HT-29 (cell line): Measurements from ENCODE around the gene DEPDC4. TPM values are rescaled to one million over a fixed set of nuclear protein-coding genes. Genes with fewer than 3 reads are reported as not detected.

ENCODE experiments used
- DNase-seq: peaks from one replicate; pipeline ENCODE4 v3.0.0-alpha.2; 2015; ENCODE audit warnings: low spot score
- small RNA-seq: library from RNA; depleted of rRNA; stranded (forward); fragments of <200 nt; gene quantifications from one replicate; pipeline ENCODE3, GENCODE V24; 2014
- total RNA-seq: library from RNA; depleted of rRNA; stranded (reverse); fragments of >200 nt; shearing (Covaris generic); gene quantifications from 2 replicates; pipeline ENCODE4 v1.2.3, GENCODE V29; 2014; rRNA removed

Gene DEPDC4
- total RNA-seq, 1 experiment from 2014 or later = 0.23 TPM

DNA sequence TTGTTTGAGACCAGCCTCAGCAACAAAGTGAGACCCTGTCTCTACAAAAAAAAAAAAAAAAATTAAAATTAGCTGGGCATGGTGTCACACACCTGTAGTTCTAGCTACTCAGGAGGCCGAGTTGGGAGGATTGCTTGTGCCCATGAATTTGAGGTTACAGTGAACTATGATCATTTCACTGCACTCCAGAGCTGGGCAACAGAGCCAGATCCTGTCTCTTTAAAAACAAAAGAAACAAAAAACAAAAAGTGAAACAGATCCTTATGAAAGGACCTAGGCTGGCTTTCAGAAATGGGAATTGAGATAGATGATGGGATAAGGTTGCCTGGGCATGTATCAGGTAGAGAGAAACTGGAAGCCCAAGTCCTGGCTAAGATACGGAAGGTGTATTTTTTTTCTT is 52.4 kb downstream of the DEPDC4 start:
- DNase-seq = no peak

DNA sequence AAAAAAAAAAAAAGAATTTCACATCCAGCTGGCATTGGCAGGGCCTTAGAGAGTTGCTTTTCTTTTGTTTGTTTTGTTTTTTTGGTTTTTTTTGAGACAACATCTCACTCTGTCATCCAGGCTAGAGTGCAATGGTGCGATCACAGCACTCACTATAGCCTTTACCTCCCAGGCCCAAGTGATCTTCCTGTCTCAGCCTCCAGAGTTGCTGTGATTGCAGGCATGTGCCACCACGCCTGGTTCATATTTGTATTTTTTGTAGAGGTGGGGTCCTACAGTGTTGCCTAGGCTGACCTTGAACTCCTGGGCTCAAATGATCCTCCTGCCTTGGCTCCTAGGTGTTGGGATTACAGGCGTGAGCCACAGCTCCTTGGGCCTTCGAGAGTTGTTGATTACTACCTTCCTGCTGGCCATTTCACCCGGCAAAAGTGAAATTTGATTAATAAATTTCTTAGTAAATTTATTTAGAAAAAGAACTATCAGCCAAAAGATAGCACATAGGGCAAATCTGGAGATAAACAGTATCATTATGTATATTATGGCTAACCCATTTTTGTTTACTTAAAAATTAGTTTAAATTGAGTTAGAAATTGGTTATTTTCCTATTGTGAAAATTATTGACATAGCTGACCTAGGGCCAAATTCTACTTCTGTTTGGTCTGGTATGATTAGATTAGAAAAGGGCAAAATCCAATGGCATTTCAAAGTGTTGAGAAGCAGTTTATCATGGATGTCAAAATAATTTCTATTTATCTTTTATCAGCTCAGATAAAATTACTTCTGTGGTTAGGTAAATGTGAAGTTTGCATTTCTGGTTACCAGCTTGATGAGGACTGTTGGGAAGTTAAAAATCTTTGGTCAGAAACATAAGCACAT is 53.6 kb downstream of the DEPDC4 start:
- DNase-seq = no peak

DNA sequence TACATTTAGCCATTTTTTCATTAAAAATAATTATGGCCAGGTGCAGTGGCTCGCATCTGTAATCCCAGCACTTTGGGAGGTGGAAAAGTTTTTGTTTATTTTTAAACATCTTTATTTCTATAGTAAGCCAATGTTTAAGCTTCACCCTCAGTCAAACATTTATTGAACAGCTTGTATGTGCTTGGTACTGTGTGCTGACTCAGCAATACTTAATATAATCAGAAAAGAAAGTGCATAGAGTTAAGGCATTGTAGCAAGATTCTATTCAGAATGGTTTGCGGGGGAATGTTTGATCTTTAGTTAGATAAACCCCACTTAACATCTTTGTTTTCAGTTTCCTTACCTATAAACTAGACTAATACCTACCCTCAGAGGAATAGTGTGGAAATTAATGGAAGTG is 55.2 kb downstream of the DEPDC4 start:
- DNase-seq = no peak

DNA sequence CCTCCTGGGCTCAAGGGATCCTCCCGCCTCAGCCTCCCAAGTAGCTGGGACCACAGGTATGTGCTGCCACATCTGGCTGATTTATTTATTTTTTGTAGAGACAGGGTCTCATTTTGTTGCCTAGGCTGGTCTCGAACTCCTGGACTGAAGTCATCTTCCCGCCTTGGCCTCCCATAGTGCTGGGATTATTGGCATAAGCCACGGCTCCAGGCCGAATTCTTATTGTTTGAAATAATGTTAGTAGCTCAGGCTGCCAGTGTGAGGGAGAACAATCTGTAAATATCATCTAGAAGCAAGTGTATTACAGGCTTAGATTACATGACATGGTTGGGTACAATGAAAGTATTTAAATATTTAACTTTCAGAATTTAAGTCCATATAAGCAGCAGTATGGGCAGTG is 58.0 kb downstream of the DEPDC4 start:
- no peak for DNase-seq

DNA sequence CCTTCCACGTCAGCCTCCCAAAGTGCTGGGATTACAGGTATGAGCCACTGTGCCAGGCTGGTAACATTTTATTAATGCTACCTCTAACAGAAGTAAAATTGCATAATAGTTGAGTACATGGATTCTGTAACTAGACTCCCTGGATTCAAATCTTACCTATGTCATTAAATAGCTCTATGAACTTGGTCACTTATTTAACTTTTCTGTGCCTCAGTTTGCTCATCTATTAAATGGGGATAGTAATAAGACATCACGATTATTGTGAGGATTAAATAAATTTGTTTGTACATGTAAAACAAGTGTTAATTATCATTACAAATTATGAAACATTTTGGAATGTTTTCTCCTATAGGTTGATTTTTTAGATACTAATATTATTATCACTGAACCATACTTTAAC is 59.6 kb downstream of the DEPDC4 start:
- DNase-seq = no peak

DNA sequence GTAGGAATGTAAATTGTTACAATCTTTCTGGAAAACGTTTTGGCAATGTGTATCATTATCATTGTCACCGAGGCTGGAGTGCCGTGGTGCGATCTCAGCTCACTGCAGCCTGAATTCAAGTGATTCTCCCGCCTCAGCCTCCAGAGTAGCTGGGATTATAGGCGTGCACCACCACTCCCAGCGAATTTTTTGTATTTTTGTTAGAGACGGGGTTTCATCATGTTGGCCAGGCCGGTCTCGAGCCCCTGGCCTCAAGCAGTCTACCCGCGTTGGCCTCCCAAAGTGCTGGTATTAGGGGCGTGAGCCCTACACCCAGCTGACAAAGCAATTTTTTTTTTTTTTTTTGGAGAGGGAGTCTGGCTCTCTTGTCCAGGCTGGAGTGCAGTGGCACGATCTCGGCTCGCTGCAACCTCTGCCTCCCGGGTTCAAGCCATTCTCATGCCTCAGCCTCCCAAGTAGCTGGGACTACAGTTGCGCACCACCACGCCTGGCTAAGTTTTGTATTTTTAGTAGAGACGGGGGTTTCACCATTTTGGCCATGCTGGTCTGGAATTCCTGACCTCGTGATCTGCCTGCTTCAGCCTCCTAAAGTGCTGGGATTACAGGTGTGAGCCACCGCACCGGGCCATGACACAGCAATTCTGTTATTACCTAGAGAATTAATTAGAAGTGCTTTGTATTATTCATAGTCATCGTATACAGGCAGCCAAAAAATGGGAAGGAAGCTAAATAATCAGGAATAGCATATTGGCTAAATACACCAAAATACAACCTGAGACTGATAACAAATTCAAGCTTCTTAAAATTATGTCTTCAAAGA is 65.1 kb downstream of the DEPDC4 start:
- peak; percentile 5 for DNase-seq

DNA sequence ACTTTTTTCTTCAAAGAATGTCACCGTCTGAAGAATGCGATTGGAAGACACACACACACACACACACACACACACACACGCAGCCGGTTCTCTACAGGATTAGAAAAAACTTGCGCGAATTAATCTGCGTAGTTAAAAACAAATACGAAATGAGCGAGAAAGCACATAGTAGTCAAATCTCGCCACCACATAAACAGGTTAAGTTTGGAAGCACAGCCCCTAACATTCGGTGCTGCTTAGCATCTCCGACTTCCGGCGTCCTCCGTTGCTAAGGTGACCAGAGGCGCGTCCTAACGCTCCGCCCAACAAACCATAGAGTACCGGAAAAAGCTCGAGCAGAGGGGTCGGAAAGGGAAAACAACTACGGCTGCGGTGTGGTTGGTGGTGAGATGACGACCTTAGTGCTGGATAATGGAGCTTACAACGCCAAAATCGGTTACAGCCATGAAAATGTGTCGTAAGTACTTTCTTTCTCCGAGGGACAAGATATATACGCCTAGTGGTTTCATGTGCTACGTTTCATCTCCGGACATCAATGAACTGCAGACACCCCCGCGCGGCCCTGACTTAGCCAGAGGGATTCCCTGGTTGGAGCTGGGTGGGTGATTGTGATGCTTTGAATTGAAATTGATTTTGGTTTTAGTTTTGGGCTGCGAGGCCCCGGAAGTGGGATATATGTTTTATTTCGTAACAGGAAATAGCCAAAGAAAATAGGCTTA is 66.3 kb downstream of the DEPDC4 start, which contains the start of gene ACTR6:
Gene ACTR6, plus strand, starts transcription at position 353 of the 719 bp plus-strand sequence. Its CDS starts 37 bp downstream, at position 390.
- peak; percentile 96 for DNase-seq

DNA sequence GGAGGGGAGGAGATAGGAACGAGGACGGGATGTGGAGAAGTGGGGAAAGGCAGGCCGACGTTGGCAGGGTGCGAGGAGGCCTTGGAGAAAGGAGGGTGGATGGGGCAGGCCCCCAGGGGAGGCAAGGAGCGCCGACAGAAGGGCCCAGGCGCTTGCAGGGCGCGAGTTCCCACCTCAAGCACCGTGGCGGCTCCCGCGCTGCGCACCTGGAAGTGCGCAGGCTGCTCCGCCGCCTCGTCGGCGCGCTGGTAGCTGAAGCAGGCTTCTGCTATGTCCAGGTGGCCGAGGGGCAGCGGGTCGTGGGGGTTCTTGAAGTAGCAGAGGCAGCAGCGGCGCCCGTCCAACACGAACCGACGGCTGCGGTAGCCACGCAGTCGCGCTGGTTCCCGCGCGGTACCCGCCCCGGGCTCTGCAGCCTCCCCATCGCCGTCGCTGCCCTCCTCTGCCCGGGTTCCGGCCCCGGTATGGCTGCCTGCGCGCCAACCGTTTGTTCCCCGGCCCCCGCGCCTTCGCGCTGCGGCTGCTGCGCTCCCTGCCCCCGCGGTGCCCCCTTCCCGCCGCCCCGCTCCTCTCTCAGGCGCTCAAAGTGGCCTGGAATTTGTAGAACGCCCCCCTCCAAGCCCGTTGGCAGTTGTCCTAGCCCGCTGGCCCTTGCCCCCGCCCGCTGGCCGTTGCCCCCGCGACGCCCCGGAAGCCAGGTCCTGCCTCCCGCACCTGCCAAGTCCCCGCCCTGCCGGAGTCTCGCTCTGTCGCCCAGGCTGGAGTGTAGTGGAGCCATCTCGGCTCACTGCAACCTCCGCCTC is 67.3 kb downstream of the DEPDC4 start:
- DNase-seq = peak; percentile 79

DNA sequence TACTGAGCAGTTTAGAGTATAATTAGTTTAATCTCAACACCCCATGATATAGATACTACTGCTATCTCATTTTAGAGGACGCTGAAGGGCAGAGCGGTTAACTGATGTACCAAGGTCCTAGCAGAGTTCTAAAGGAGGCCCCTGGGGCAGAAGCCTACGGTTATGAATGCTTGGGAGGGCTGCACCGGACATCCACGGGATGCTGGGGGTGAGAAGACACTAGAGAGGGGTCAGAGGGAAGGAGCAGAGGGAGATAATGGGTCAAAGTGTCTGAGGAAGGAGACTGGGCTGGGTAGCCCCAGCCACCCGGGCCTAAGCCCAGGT is 67.9 kb downstream of the DEPDC4 start:
- no peak for DNase-seq

DNA sequence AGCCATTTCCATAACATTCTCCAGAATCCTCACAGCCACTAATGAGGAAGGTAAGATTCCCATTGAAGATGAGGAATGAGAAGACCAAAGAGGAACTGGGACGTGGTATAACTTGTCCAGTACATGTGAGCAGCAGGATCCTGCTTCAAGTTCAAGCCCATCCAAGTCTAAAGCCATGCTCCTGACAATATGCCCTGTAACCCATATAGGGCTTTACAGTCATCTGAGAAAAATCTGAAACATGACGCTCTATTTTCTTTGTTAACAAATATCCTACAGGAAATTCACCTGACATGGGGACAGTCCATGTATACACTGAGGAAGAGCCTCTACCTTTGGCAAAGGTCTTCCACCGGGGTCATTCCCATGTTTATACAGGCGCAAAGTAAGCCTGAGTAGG is 69.4 kb downstream of the DEPDC4 start:
- DNase-seq = no peak

DNA sequence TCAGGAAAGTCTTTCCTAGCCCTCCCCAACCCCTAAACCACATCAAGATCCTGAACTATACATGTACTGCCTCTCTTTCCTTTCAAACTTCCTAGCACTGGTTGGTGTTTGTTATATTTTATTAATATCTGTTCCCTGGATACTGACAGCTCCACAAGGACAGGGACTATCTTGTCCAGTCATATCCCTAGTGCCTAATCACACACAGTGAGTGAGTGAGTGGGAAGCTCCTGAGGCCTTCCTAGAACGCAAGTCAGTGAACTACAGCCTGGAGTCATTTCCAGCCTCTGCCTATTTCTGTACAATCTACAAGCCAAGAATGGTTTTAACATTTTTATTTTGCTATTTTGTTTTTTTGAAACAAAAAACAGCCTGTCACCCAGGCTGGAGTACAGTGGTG is 73.8 kb downstream of the DEPDC4 start:
- DNase-seq = no peak

Small RNAs within 50 kb of the gene (small RNA-seq; reads per million reads assigned to genes)
- not detected for gene RF00019

Other genes with a start within 250 kb of the DEPDC4 start
- 13.4 and 14.4 TPM in 2 replicates for gene BLTP3B, start 124.2 kb downstream of the DEPDC4 start, total RNA-seq
- gene ACTR6, start 66.3 kb downstream of the DEPDC4 start, total RNA-seq = 4.2 and 7.4 TPM in 2 replicates
- gene SCYL2, start 98 bp upstream of the DEPDC4 start, total RNA-seq = 17.1 and 19.4 TPM in 2 replicates
- not detected in 2 replicates for gene SLC17A8, start 90.0 kb upstream of the DEPDC4 start, total RNA-seq
- gene NR1H4, start 206.8 kb upstream of the DEPDC4 start, total RNA-seq = 0.10 and 0.20 TPM in 2 replicates